Parathyroid adenoma (tissue), 2 donors: Measurements from ENCODE around the gene LRRK1.

Source experiments
- H2AFZ ChIP-seq: fragments of 300-600 bp; sonication (generic); one replicate; pipeline ENCODE4 v1.7.0; 2017; ENCODE audit warnings: antibody characterized with exemption, mild to moderate bottlenecking
- H3K27ac ChIP-seq: fragments of 300-600 bp; sonication (generic); one replicate; pipeline ENCODE4 v1.7.0; 2017
- H3K27me3 ChIP-seq: fragments of 300-600 bp; sonication (generic); one replicate; pipeline ENCODE4 v1.7.0; 2017; ENCODE audit warnings: low read length; ENCODE audit not compliant: control insufficient read depth, insufficient read depth
- H3K36me3 ChIP-seq: fragments of 300-600 bp; sonication (generic); one replicate; pipeline ENCODE4 v1.7.0; 2017; ENCODE audit warnings: low read length; ENCODE audit not compliant: control insufficient read depth, insufficient read depth
- H3K4me1 ChIP-seq: fragments of 300-600 bp; sonication (generic); one replicate; pipeline ENCODE4 v1.7.0; 2017; ENCODE audit warnings: control low read depth
- H3K4me2 ChIP-seq: fragments of 300-600 bp; sonication (generic); one replicate; pipeline ENCODE4 v1.7.0; 2017; ENCODE audit warnings: low read length
- H3K4me3 ChIP-seq: fragments of 300-600 bp; sonication (generic); one replicate; pipeline ENCODE4 v1.7.0; 2017; ENCODE audit warnings: low read depth, low read length
- H3K79me2 ChIP-seq: fragments of 300-600 bp; sonication (generic); one replicate; pipeline ENCODE4 v1.7.0; 2017; ENCODE audit warnings: control low read depth
- H3K9ac ChIP-seq: fragments of 300-600 bp; sonication (generic); one replicate; pipeline ENCODE4 v1.7.0; 2017; ENCODE audit warnings: mild to moderate bottlenecking
- H3K9me3 ChIP-seq: fragments of 300-600 bp; sonication (generic); one replicate; pipeline ENCODE4 v1.7.0; 2017; ENCODE audit warnings: low read length; ENCODE audit not compliant: control insufficient read depth
- CTCF ChIP-seq: fragments of 300-600 bp; sonication (generic); IDR thresholded peaks from one replicate; pipeline ENCODE4 v1.7.0; 2017; ENCODE audit warnings: antibody characterized with exemption, mild to moderate bottlenecking
- donor health status: primary hyperparathyroidism.

The LRRK1 gene

GRCh38 chr15:100934726-100935125, 15.6 kb downstream of the LRRK1 start:
- H3K4me2 ChIP-seq, result no peak overlapping the region
- no peak overlapping the region for H3K4me3 ChIP-seq
- no peak overlapping the region for H3K9ac ChIP-seq
- no peaks in the 10 kb centered on the region for H3K79me2 ChIP-seq
- no peaks in the 10 kb centered on the region for H3K27me3 ChIP-seq
- TF ChIP-seq CTCF, result no peak
- no peaks in the 10 kb centered on the region for H3K9me3 ChIP-seq
- H3K36me3 ChIP-seq, result no peaks in the 10 kb centered on the region
- H2AFZ ChIP-seq, result no peak overlapping the region
- H3K27ac ChIP-seq, result no peak overlapping the region
- no peaks in the 10 kb centered on the region for H3K4me1 ChIP-seq

- no peaks in the 10 kb centered on the region for H3K79me2 ChIP-seq
- no peak overlapping the region for H2AFZ ChIP-seq
- H3K4me1 ChIP-seq, result no peaks in the 10 kb centered on the region
- no peaks in the 10 kb centered on the region for H3K27me3 ChIP-seq
- H3K27ac ChIP-seq, result no peak overlapping the region
- H3K36me3 ChIP-seq, result no peaks in the 10 kb centered on the region
- H3K9me3 ChIP-seq, result no peaks in the 10 kb centered on the region
- H3K9ac ChIP-seq, result no peak overlapping the region
- H3K4me3 ChIP-seq, result no peak overlapping the region
- H3K4me2 ChIP-seq, result no peak overlapping the region
- no peak for TF ChIP-seq CTCF
Observed at GRCh38 chr15:100937171-100937570, 18.0 kb downstream of the LRRK1 start.

GRCh38 chr15:100939791-100940190, 20.6 kb downstream of the LRRK1 start:
- Histone ChIP-seq H2AFZ (no peak overlapping the region), H3K9ac (no peak overlapping the region), H3K27ac (no peak overlapping the region), H3K9me3 (no peaks in the 10 kb centered on the region), H3K4me1 (no peaks in the 10 kb centered on the region), H3K27me3 (no peaks in the 10 kb centered on the region), H3K4me3 (no peak overlapping the region), H3K36me3 (no peaks in the 10 kb centered on the region), H3K4me2 (no peak overlapping the region), H3K79me2 (no peaks in the 10 kb centered on the region)
- no peak for TF ChIP-seq CTCF

GRCh38 chr15:100940767-100941379, 21.7 kb downstream of the LRRK1 start:
- Histone ChIP-seq H3K27me3 (no peaks in the 10 kb centered on the region), H2AFZ (no peak overlapping the region), H3K79me2 (no peaks in the 10 kb centered on the region), H3K36me3 (no peaks in the 10 kb centered on the region), H3K27ac (no peak overlapping the region), H3K4me1 (no peaks in the 10 kb centered on the region), H3K4me3 (no peak overlapping the region), H3K9ac (no peak overlapping the region), H3K9me3 (no peaks in the 10 kb centered on the region), H3K4me2 (no peak overlapping the region)
- no peak for TF ChIP-seq CTCF

- no peaks in the 10 kb centered on the region for H3K9me3 ChIP-seq
- H3K9ac ChIP-seq, result no peak overlapping the region
- no peak overlapping the region for H3K4me2 ChIP-seq
- no peaks in the 10 kb centered on the region for H3K4me1 ChIP-seq
- no peak for TF ChIP-seq CTCF
- H2AFZ ChIP-seq, result no peak overlapping the region
- H3K36me3 ChIP-seq, result no peaks in the 10 kb centered on the region
- H3K4me3 ChIP-seq, result no peak overlapping the region
- H3K79me2 ChIP-seq, result no peaks in the 10 kb centered on the region
- H3K27ac ChIP-seq, result no peak overlapping the region
- no peaks in the 10 kb centered on the region for H3K27me3 ChIP-seq
Observed at GRCh38 chr15:100941536-100941935, 22.4 kb downstream of the LRRK1 start.
